Tibial nerve (tissue), 4 donors: ENCODE results near the gene CHRNE. TPM values are rescaled to one million over a fixed set of nuclear protein-coding genes. Genes with fewer than 3 reads are reported as not detected.
"Not testable (repeated sequence)": the region's sequence is repeated elsewhere in the genome, so short reads cannot be mapped to it uniquely, and the experiment has no call there.

Experiments used
- DNase-seq, 2 donors: peaks; one replicate each; pipeline ENCODE4 v3.0.0-alpha.2; 2019; ENCODE audit warnings: low spot score in 2 of 2
- H3K27ac ChIP-seq, 4 donors: fragments of 200-600 bp; sonication (generic) in 3 of 4; one replicate each; pipeline ENCODE4 v1.5.1; 2017 to 2019; ENCODE audit warnings: mild to moderate bottlenecking in 1 of 4
- H3K27me3 ChIP-seq, 2 donors: fragments of 200-600 bp; sonication (generic) in 1 of 2; one replicate each; pipeline versions ENCODE4 v1.5.1 to v1.6.0; 2017 to 2019
- H3K36me3 ChIP-seq, 3 donors: fragments of 200-600 bp; sonication (generic); one replicate each; pipeline ENCODE4 v1.5.1; 2018 to 2019
- H3K4me1 ChIP-seq, 4 donors: fragments of 200-600 bp; sonication (generic) in 3 of 4; one replicate each; pipeline ENCODE4 v1.5.1; 2017 to 2019
- H3K4me3 ChIP-seq, 4 donors: fragments of 200-600 bp; sonication (generic) in 3 of 4; one replicate each; pipeline ENCODE4 v1.5.1; 2017 to 2019; ENCODE audit warnings: mild to moderate bottlenecking in 1 of 4, moderate library complexity in 1 of 4
- H3K9me3 ChIP-seq, 4 donors: fragments of 200-600 bp; sonication (generic) in 3 of 4; one replicate each; pipeline ENCODE4 v1.5.1; 2017 to 2019
- CTCF ChIP-seq, 5 experiments: fragments of 200-600 bp in 3 of 5; fragments of 450-650 bp in 2 of 5; sonication (generic) in 3 of 5; IDR thresholded peaks; one replicate each; pipeline ENCODE4 v1.5.1; 2016 to 2019; ENCODE audit warnings: antibody characterized with exemption in 5 of 5, mild to moderate bottlenecking in 3 of 5, moderate library complexity in 2 of 5
- EP300 ChIP-seq, 2 donors: sonication (generic); formaldehyde crosslinking; IDR thresholded peaks; one replicate each; pipeline ENCODE4 v1.6.1; 2017; ENCODE audit warnings: antibody characterized with exemption in 2 of 2, mild to moderate bottlenecking in 1 of 2
- POLR2A ChIP-seq, 2 donors: fragments of 450-650 bp; IDR thresholded peaks; one replicate each; pipeline ENCODE4 v1.6.1; 2017; ENCODE audit warnings: antibody characterized with exemption in 2 of 2, mild to moderate bottlenecking in 2 of 2, moderate library complexity in 2 of 2
- WGBS, 2 donors: methylation state at CpG; one replicate each; pipeline ENCODE4 v1.1.5; 2018; 5-methylcytosine and 5-hydroxymethylcytosine counted together
- total RNA-seq, 4 donors: library from RNA; depleted of rRNA; stranded (reverse); fragments of >200 nt; gene quantifications; one replicate each; pipeline ENCODE4 v1.1.0, GENCODE V29; 2016

Gene CHRNE
- total RNA-seq, 4 donors from 2014 or later, result 0.22 to 2.5 (median 1.0) TPM

GRCh38 chr17:4908711-4909496, 6.0 kb upstream of the CHRNE start:
- Histone ChIP-seq H3K36me3 (no peaks in the 10 kb centered on the region), H3K4me3 (no peak overlapping the region), H3K27me3 (peaks cover 0 to 4% of the 10 kb centered on the region in 2 donors), H3K9me3 (no peaks in the 10 kb centered on the region), H3K27ac (peak overlapping the region in 2 of 4 donors; percentile 56 to 70), H3K4me1 (peaks cover 0 to 17% (median 8%) of the 10 kb centered on the region in 4 donors)
- TF ChIP-seq POLR2A (IDR thresholded peaks at IDR 0.05) (no peak), EP300 (IDR thresholded peaks at IDR 0.05) (peak in 1 of 2 donors; percentile 51), CTCF (IDR thresholded peaks at IDR 0.05) (peak; percentile 76 to 91 (median 84))
- WGBS, 2 donors, result 19 to 23% methylated on average over 18 to 20 of the region's 20 CpGs
- peak; percentile 83 to 86 for DNase-seq

DNA sequence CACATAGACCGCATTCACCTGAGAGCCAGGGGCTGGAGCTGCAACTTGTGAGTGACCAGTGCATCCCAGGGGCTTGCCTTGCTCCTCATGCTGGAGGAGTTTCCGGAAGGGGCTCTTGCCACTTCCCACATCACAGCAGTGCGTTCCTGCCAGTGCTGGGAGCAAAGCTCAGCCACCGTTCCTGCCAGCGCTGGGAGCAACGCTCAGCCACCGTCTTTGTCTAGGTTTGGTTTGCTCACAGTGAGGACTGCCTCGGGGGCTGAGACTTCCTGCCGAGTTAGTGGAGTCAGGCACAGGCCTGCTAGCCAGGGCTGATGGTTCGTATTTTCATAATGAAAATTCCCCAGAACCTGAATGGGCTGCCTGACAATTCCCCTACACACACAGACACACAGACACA, 5.4 kb upstream of the CHRNE start:
- no peak for TF ChIP-seq EP300 (IDR thresholded peaks at IDR 0.05)
- TF ChIP-seq POLR2A (IDR thresholded peaks at IDR 0.05), result no peak
- TF ChIP-seq CTCF (IDR thresholded peaks at IDR 0.05), result no peak
- Histone ChIP-seq H3K27ac (peak overlapping the region in 2 of 4 donors; percentile 22 to 56), H3K36me3 (no peaks in the 10 kb centered on the region), H3K9me3 (no peaks in the 10 kb centered on the region), H3K4me3 (no peak overlapping the region), H3K4me1 (peaks cover 0 to 22% (median 9%) of the 10 kb centered on the region in 4 donors), H3K27me3 (peaks cover 0 to 4% of the 10 kb centered on the region in 2 donors)
- WGBS, 2 donors, result 35 to 50% methylated on average over 8 to 10 of the region's 10 CpGs
- no peak for DNase-seq

DNA sequence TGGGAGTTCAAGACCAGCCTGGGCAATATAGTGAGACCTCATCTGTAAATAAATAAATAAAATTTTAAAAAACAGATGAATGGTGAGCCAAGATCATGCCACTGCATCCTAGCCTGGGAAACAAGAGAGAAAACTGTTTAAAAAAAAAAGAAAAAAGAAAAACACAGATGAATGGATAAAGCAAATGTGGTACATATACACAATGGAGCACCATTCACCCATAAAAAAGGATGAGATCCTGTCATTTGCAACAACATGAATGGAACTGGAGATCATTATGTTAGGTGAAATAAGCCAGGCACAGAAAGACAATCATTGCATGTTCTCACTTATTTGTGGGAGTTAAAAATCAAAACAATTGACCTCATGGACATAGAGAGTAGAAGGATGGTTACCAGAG, 3.7 kb upstream of the CHRNE start:
- H3K4me3 ChIP-seq, H3K27ac ChIP-seq, H3K9me3 ChIP-seq, DNase-seq, H3K36me3 ChIP-seq, H3K27me3 ChIP-seq: not testable (repeated sequence)
- peaks cover 0 to 36% (median 16%) of the 10 kb centered on the region in 4 donors for H3K4me1 ChIP-seq

- no peak overlapping the region for H3K4me3 ChIP-seq
- peak overlapping the region; percentile 10 to 75 (median 46) for H3K27ac ChIP-seq
- H3K9me3 ChIP-seq, result no peaks in the 10 kb centered on the region
- peaks cover 0 to 53% (median 22%) of the 10 kb centered on the region in 4 donors for H3K4me1 ChIP-seq
- no peak for DNase-seq
- TF ChIP-seq EP300 (IDR thresholded peaks at IDR 0.05), result no peak
- no peak for TF ChIP-seq CTCF (IDR thresholded peaks at IDR 0.05)
- TF ChIP-seq POLR2A (IDR thresholded peaks at IDR 0.05), result no peak
- peaks cover 0 to 2% (median 0%) of the 10 kb centered on the region in 3 donors for H3K36me3 ChIP-seq
- peaks cover 0 to 19% of the 10 kb centered on the region in 2 donors for H3K27me3 ChIP-seq
- WGBS, 2 donors, result 63 to 74% methylated on average over 8 of the region's 8 CpGs
Observed at GRCh38 chr17:4902540-4902939, 358 bp downstream of the CHRNE start.

DNA sequence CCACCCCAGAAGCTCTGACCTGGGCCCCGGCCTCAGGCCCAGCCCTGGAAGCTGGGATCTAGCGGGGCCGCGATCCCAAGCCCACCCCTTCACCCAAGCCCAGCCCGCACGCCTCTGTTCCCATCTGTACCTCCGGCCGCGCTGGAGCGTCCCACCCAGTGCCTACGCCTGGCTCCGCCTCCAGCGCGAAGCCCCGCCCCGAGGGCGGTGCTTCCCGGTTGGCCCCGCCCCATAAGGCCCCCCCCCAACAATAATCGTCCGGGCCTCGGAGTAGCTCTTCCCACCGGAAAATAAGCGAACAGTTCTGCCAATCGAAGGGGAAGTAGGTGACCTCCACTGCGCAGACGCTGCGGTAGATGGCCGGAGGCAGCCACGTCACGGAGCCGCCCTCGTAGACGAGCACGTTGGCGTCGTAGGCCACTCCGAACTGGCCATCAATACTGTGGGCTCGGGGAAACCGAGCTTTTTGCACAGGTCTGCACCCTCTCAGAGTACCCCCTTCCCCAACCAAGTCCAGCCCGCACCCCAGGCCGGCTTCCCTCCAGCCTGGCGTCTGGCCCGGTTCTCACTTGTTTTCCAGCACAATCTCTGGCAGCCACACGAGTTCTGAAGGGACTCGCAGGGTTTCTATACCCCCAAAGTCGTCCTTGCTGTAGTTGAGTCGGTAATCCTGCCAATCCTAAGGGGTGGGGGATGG, 1.1 kb downstream of the CHRNE start:
- WGBS, 2 donors, result 40 to 61% methylated on average over 14 to 39 of the region's 48 CpGs
- no peaks in the 10 kb centered on the region for H3K9me3 ChIP-seq
- H3K27me3 ChIP-seq, result peaks cover 0 to 19% of the 10 kb centered on the region in 2 donors
- H3K36me3 ChIP-seq, result peaks cover 0 to 9% (median 0%) of the 10 kb centered on the region in 3 donors
- peak overlapping the region in 2 of 4 donors; percentile 7 to 54 for H3K4me3 ChIP-seq
- H3K27ac ChIP-seq, result peak overlapping the region; percentile 10 to 75 (median 46)
- DNase-seq, result peak; percentile 35 to 36
- peaks cover 0 to 53% (median 22%) of the 10 kb centered on the region in 4 donors for H3K4me1 ChIP-seq
- peak in 1 of 2 donors; percentile 43 for TF ChIP-seq EP300 (IDR thresholded peaks at IDR 0.05)
- peak in 1 of 2 donors; percentile 48 for TF ChIP-seq POLR2A (IDR thresholded peaks at IDR 0.05)
- no peak for TF ChIP-seq CTCF (IDR thresholded peaks at IDR 0.05)
